Activated CD8-positive, alpha-beta T cell treated with anti-CD3 and anti-CD28 coated beads, Interleukin-2, amount 10 ng/mL, durations not matched to agents 7 days and 5 days (primary cell): ENCODE measurements around the gene CBLIF. TPM values are rescaled to one million over a fixed set of nuclear protein-coding genes. Genes with fewer than 3 reads are reported as not detected.
"Not testable (repeated sequence)": the region's sequence is repeated elsewhere in the genome, so short reads cannot be mapped to it uniquely, and the experiment has no call there.

Experiments used
- ATAC-seq: fragments of 150-1000 bp; cut with Tn5 transposase; one replicate; pipeline ENCODE4 v1.10.0; 2021; ENCODE audit warnings: moderate library complexity
- CTCF ChIA-PET: fragments of 350-600 bp; sonication (Branson Sonifier 250); formaldehyde crosslinking; loops from one replicate; lab custom pipeline; 2021; ENCODE audit warnings: antibody characterized with exemption; lab: Charles Lee
- POLR2A ChIA-PET: fragments of 350-600 bp; sonication (Branson Sonifier 250); formaldehyde crosslinking; loops from one replicate; lab custom pipeline; 2021; ENCODE audit warnings: antibody characterized with exemption; lab: Charles Lee
- DNase-seq: peaks from one replicate; pipeline ENCODE4 v3.0.0-alpha.2; 2020
- H3K27ac Mint-ChIP-seq: one replicate; pipeline ENCODE4 v1.8.0; 2021; ENCODE audit warnings: mild to moderate bottlenecking, mixed read lengths
- H3K27me3 Mint-ChIP-seq: one replicate; pipeline ENCODE4 v1.8.0; 2021; ENCODE audit warnings: low read depth, mixed read lengths
- H3K36me3 Mint-ChIP-seq: one replicate; pipeline ENCODE4 v1.8.0; 2021; ENCODE audit warnings: low read depth, mixed read lengths
- H3K4me1 Mint-ChIP-seq: one replicate; pipeline ENCODE4 v1.8.0; 2021; ENCODE audit warnings: low read depth, mixed read lengths
- H3K4me3 Mint-ChIP-seq: one replicate; pipeline ENCODE4 v1.8.0; 2021; ENCODE audit warnings: mild to moderate bottlenecking, mixed read lengths
- H3K9me3 Mint-ChIP-seq: one replicate; pipeline ENCODE4 v1.8.0; 2022; ENCODE audit warnings: mixed read lengths; ENCODE audit not compliant: insufficient read depth
- total RNA-seq, 2 experiments: library from RNA; stranded (reverse); gene quantifications; one replicate each; pipeline ENCODE4 v1.2.3, GENCODE V29; 2021

The CBLIF gene
- total RNA-seq, 2 experiments from 2014 or later, result not detected

DNA sequence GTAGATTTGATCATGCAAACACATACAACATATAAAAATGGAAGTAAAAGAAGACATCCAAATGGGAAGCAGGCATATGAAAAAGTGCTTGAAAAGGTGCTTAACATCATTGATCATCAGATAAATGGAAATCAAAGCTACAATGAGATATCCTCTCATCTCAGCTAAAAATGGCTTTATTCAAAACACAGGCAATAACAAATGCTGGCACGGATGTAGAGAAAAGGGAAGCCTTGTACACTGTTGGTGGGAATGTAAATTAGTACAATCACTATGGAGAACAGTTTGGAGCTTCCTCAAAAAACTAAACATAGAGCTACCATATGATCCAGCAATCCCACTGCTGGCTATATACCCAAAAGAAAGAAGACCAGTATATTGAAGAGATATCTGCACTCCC, 21.5 kb upstream of the CBLIF start:
- H3K4me3 Mint-ChIP-seq, result no peak overlapping the region

DNA sequence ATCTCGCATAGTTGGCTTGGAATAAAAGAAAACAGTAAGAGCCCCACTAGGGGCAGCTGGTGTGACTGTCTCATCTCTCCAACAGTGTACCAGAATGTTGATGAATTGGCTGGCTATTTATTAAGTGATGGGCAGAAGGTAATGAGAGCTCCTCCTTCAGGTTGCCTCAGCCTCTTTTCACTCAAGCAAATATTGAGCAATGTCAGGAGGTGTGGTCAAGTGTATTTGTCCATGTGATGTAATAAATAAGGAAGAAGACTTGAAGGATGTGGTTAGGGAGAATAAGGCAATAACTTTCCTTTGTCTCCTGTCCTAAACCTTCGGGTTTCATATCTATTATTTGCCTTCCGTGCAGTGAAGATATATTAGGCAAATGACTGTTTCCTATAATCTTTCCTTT, 21.1 kb upstream of the CBLIF start, which contains the start of gene TCN1:
TSS of gene TCN1 (minus strand) at position 91 of the 400 bp plus-strand sequence. CDS start at position 74, 17 bp downstream.
- Mint-ChIP-seq H3K36me3 (no peaks in the 10 kb centered on the region), H3K27me3 (peaks cover 25% of the 10 kb centered on the region), H3K4me1 (no peaks in the 10 kb centered on the region), H3K4me3 (no peak within 1 kb of the TSS), H3K9me3 (peaks cover 9% of the 10 kb centered on the region), H3K27ac (no peak within 1 kb of the TSS)
- POLR2A ChIA-PET, result no interaction called here
- CTCF ChIA-PET, result interaction anchor here (1.1 kb wide), 1 partner anchor 17 kb away, joined by 3 read pairs; no protein-coding TSS in a partner anchor
- DNase-seq (no peak), ATAC-seq (no peak)

More for the DNA sequence above, 21.5 kb upstream of the CBLIF start:
- Mint-ChIP-seq H3K9me3 (peaks cover 9% of the 10 kb centered on the region), H3K27me3 (peaks cover 28% of the 10 kb centered on the region), H3K27ac (no peak overlapping the region), H3K36me3 (no peaks in the 10 kb centered on the region), H3K4me1 (no peaks in the 10 kb centered on the region)
- ChIA-PET POLR2A (no interaction called here), CTCF (interaction anchor here (1.1 kb wide), 1 partner anchor 18 kb away, joined by 3 read pairs; no protein-coding TSS in a partner anchor)
- ATAC-seq (no peak), DNase-seq (no peak)

- ChIA-PET CTCF (interaction anchor here (1.2 kb wide), 1 partner anchor 54 kb away, joined by 5 read pairs; no protein-coding TSS in a partner anchor), POLR2A (no interaction called here)
- H3K27ac Mint-ChIP-seq, result no peak overlapping the region
- no peaks in the 10 kb centered on the region for H3K4me1 Mint-ChIP-seq
- ATAC-seq (no peak), DNase-seq (no peak)
- H3K9me3 Mint-ChIP-seq, result peaks cover under 1% of the 10 kb centered on the region
- H3K4me3 Mint-ChIP-seq, result no peak overlapping the region
- H3K27me3 Mint-ChIP-seq, result peaks cover 19% of the 10 kb centered on the region
- H3K36me3 Mint-ChIP-seq, result no peaks in the 10 kb centered on the region
Observed at GRCh38 chr11:59865031-59865430, 19.7 kb upstream of the CBLIF start.

DNA sequence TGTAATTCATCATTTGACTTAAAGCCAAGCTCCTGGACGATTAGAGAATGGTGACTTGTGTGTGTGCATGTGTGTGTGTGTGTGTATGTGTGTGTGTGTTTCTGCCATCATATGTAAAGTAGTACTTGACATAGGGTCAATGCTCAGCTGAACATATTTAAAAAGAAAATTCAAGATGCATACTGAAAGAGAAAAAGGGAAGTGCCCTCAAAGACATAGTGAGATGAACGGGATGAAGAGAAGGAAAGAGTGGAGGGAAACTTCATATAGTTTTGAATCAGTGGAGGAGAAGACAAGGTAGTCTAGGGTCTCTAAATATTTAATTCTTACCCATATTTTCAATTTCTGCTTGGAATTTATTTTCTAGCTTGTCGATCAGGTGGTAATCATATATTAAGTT, 17.0 kb upstream of the CBLIF start:
- Mint-ChIP-seq H3K27ac (no peak overlapping the region), H3K36me3 (no peaks in the 10 kb centered on the region), H3K9me3 (no peaks in the 10 kb centered on the region), H3K4me3 (no peak overlapping the region), H3K4me1 (peaks cover 12% of the 10 kb centered on the region), H3K27me3 (peaks cover 18% of the 10 kb centered on the region)
- DNase-seq (no peak), ATAC-seq (no peak)
- CTCF ChIA-PET, result interaction anchor here (0.6 to 1.3 kb wide), 2 partner anchors 10 to 108 kb away, joined by 4 read pairs; no protein-coding TSS in a partner anchor
- POLR2A ChIA-PET, result no interaction called here

DNA sequence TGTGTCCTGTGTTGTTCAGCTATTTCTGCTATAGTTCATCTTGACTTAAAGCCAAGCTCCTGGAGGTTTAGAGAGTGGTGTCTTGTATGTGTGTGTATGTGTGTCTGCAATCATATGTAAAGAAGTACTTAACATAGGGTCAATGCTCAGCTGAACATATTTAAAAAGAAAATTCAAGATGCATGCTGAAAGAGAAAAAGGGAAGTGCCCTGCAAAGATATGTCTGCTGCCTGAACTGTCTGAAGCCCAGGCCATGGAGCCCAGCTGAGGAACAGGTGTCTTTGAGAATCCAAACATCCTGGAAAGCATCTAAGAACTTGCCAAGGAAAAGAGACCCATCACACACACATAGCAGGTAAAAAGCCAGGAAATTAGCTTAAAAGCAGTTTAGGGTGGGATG, 14.4 kb upstream of the CBLIF start:
- ATAC-seq (no peak), DNase-seq (no peak)
- Mint-ChIP-seq H3K4me1 (peaks cover 14% of the 10 kb centered on the region), H3K27ac (no peak overlapping the region), H3K9me3 (no peaks in the 10 kb centered on the region), H3K36me3 (no peaks in the 10 kb centered on the region), H3K4me3 (no peak overlapping the region), H3K27me3 (peaks cover 9% of the 10 kb centered on the region)
- CTCF ChIA-PET, result interaction anchor here (1.0 kb wide), 1 partner anchor 50 kb away, joined by 4 read pairs; no protein-coding TSS in a partner anchor
- POLR2A ChIA-PET, result interaction anchor here (0.6 kb wide), 1 partner anchor 164 kb away, joined by 3 read pairs; no protein-coding TSS in a partner anchor

- H3K4me1 Mint-ChIP-seq, result peaks cover 14% of the 10 kb centered on the region
- H3K4me3 Mint-ChIP-seq, result no peak overlapping the region
- ChIA-PET POLR2A (no interaction called here), CTCF (no interaction called here)
- H3K9me3 Mint-ChIP-seq, result no peaks in the 10 kb centered on the region
- no peaks in the 10 kb centered on the region for H3K36me3 Mint-ChIP-seq
- ATAC-seq (peak; percentile 88), DNase-seq (peak; percentile 26)
- peaks cover 7% of the 10 kb centered on the region for H3K27me3 Mint-ChIP-seq
- peak overlapping the region; percentile 62 for H3K27ac Mint-ChIP-seq
Observed at GRCh38 chr11:59857439-59858434, 12.4 kb upstream of the CBLIF start.

DNA sequence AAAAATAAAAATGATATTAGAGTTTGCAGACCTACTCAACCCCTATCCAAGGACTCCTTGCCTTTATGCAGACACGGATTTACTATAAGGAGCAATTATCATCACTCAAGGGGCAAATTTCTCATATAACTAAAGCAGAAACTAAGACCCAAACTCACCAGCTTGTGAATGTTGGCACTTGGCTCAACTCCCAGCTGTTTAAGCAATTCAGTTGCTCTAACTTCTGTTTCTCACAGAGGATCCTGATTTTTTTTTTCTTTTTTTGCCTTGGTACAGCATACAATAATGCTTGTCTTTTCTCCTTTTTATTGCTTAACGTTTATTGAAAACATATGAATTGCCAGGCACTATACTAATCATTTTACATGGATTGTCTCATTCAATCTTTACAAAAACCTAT, 9.6 kb upstream of the CBLIF start:
- DNase-seq (no peak), ATAC-seq (no peak)
- H3K4me1 Mint-ChIP-seq, result peaks cover 14% of the 10 kb centered on the region
- H3K27me3 Mint-ChIP-seq, result peaks cover 2% of the 10 kb centered on the region
- CTCF ChIA-PET, result interaction anchor here (1.0 kb wide), 1 partner anchor 9 kb away, joined by 3 read pairs; no protein-coding TSS in a partner anchor
- H3K9me3 Mint-ChIP-seq, result no peaks in the 10 kb centered on the region
- H3K27ac Mint-ChIP-seq, result no peak overlapping the region
- no peaks in the 10 kb centered on the region for H3K36me3 Mint-ChIP-seq
- POLR2A ChIA-PET, result no interaction called here
- H3K4me3 Mint-ChIP-seq, result no peak overlapping the region

- H3K9me3 Mint-ChIP-seq, CTCF ChIA-PET, H3K36me3 Mint-ChIP-seq, H3K4me3 Mint-ChIP-seq, POLR2A ChIA-PET, ATAC-seq, DNase-seq, H3K27me3 Mint-ChIP-seq, H3K27ac Mint-ChIP-seq, H3K4me1 Mint-ChIP-seq: not testable (repeated sequence)
Observed at GRCh38 chr11:59851416-59851815, 6.1 kb upstream of the CBLIF start.

DNA sequence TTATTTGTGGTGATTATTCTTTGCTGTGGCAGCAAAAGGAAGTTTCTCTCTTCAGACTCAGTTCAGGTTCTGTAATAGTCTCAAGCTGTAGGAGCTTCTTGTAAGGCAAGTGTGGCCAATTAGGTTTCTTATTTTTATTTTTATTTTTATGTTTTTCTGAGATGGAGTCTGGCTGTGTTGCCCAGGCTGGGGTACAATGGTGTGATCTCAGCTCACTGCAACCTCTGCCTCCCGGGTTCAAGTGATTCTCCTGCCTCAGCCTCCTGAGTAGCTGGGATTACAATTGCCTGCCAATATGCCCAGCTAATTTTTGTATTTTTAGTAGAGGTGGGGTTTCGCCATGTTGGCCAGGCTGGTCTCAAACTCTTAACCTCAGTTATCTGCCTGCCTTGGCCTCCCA, 4.3 kb upstream of the CBLIF start:
- H3K36me3 Mint-ChIP-seq, POLR2A ChIA-PET: not testable (repeated sequence)
- CTCF ChIA-PET, result interaction anchor here (1.4 to 1.5 kb wide), 2 partner anchors 17 to 27 kb away, joined by 3 to 4 read pairs; partner anchors contain the start of gene TCN1

DNA sequence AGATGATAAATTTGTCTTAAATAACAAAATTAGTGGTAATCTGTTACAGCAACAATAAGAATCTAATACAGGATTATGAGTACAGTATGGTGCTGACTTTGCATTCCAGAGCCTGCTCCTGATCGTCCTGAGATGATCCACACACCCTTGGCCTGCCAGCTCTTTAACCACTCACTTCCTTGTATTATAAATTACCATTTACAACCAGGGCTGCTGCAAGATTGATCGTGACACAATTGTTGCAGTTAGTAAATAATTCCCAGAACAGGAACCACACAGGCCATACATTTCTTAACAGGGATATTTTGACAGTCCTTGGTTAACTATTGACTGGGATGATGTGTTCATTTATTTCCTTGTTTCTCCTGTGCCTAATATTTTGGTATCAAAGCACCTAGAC, 3.8 kb upstream of the CBLIF start:
- DNase-seq (no peak), ATAC-seq (no peak)
- no peaks in the 10 kb centered on the region for H3K36me3 Mint-ChIP-seq
- no peak overlapping the region for H3K27ac Mint-ChIP-seq
- CTCF ChIA-PET, result interaction anchor here (1.4 to 1.5 kb wide), 2 partner anchors 17 to 26 kb away, joined by 3 to 4 read pairs; partner anchors contain the start of gene TCN1
- POLR2A ChIA-PET, result no interaction called here
- no peaks in the 10 kb centered on the region for H3K4me1 Mint-ChIP-seq
- H3K9me3 Mint-ChIP-seq, result no peaks in the 10 kb centered on the region
- no peak overlapping the region for H3K4me3 Mint-ChIP-seq
- peaks cover 2% of the 10 kb centered on the region for H3K27me3 Mint-ChIP-seq

More for the DNA sequence above, 4.3 kb upstream of the CBLIF start:
- DNase-seq, H3K27ac Mint-ChIP-seq, ATAC-seq, H3K9me3 Mint-ChIP-seq, H3K4me3 Mint-ChIP-seq, H3K4me1 Mint-ChIP-seq, H3K27me3 Mint-ChIP-seq: not testable (repeated sequence)

- DNase-seq, H3K27ac Mint-ChIP-seq, H3K9me3 Mint-ChIP-seq, ATAC-seq, POLR2A ChIA-PET, H3K4me3 Mint-ChIP-seq, H3K4me1 Mint-ChIP-seq, H3K36me3 Mint-ChIP-seq, H3K27me3 Mint-ChIP-seq: not testable (repeated sequence)
- CTCF ChIA-PET, result interaction anchor here (1.4 to 1.5 kb wide), 2 partner anchors 18 to 26 kb away, joined by 3 to 4 read pairs; partner anchors contain the start of gene TCN1
Observed at GRCh38 chr11:59848439-59848838, 3.1 kb upstream of the CBLIF start.
